Measurements from ENCODE around the gene HIC2.
"Not testable (repeated sequence)": the region's sequence is repeated elsewhere in the genome, so short reads cannot be mapped to it uniquely, and the experiment has no call there.

HIC2 gene

GRCh38 chr22:21490556-21490955 is 73.4 kb downstream of the HIC2 start:
- not testable (repeated sequence) for DNase-seq (ENCODE audit: low read depth in 2 of 2, low spot score in 1 of 2)

- DNase-seq (ENCODE audit: low read depth in 2 of 2, low spot score in 1 of 2) = not testable (repeated sequence)
Measured at GRCh38 chr22:21492271-21492670, 75.1 kb downstream of the HIC2 start.

GRCh38 chr22:21493789-21494782 is 76.9 kb downstream of the HIC2 start:
- not testable (repeated sequence) for DNase-seq (ENCODE audit: low read depth in 2 of 2, low spot score in 1 of 2)

- DNase-seq (ENCODE audit: low read depth in 2 of 2, low spot score in 1 of 2) = not testable (repeated sequence)
Measured at GRCh38 chr22:21497984-21498383, 80.8 kb downstream of the HIC2 start.

GRCh38 chr22:21498489-21498888 is 81.3 kb downstream of the HIC2 start:
- DNase-seq (ENCODE audit: low read depth in 2 of 2, low spot score in 1 of 2) = not testable (repeated sequence)

GRCh38 chr22:21499623-21500506 is 82.7 kb downstream of the HIC2 start:
- not testable (repeated sequence) for DNase-seq (ENCODE audit: low read depth in 2 of 2, low spot score in 1 of 2)
